Measurements from ENCODE around the gene PPP6R2.
"Not testable (repeated sequence)": the region's sequence is repeated elsewhere in the genome, so short reads cannot be mapped to it uniquely, and the experiment has no call there.

The PPP6R2 gene

GRCh38 chr22:50341977-50342650 lies 1.0 kb upstream of the PPP6R2 start:
- peak; percentile 54 for DNase-seq (ENCODE audit: low read depth)

- DNase-seq (ENCODE audit: low read depth): no peak
Measured at GRCh38 chr22:50343541-50343935, 411 bp downstream of the PPP6R2 start.

GRCh38 chr22:50346470-50346869 lies 3.3 kb downstream of the PPP6R2 start:
- DNase-seq (ENCODE audit: low read depth): no peak

- DNase-seq (ENCODE audit: low read depth): no peak
Measured at GRCh38 chr22:50347157-50347556, 4.0 kb downstream of the PPP6R2 start.

- no peak for DNase-seq (ENCODE audit: low read depth)
Measured at GRCh38 chr22:50348058-50348457, 4.9 kb downstream of the PPP6R2 start.

GRCh38 chr22:50356186-50356585 lies 13.1 kb downstream of the PPP6R2 start:
- DNase-seq (ENCODE audit: low read depth): no peak

- no peak for DNase-seq (ENCODE audit: low read depth)
Measured at GRCh38 chr22:50357222-50357621, 14.1 kb downstream of the PPP6R2 start.

- DNase-seq (ENCODE audit: low read depth): no peak
Measured at GRCh38 chr22:50357756-50358155, 14.6 kb downstream of the PPP6R2 start.

- no peak for DNase-seq (ENCODE audit: low read depth)
Measured at GRCh38 chr22:50360578-50360977, 17.5 kb downstream of the PPP6R2 start.

- DNase-seq (ENCODE audit: low read depth): no peak
Measured at GRCh38 chr22:50361222-50361621, 18.1 kb downstream of the PPP6R2 start.

GRCh38 chr22:50361688-50362087 lies 18.6 kb downstream of the PPP6R2 start:
- no peak for DNase-seq (ENCODE audit: low read depth)

GRCh38 chr22:50363166-50363802 lies 20.2 kb downstream of the PPP6R2 start:
- DNase-seq (ENCODE audit: low read depth): no peak

- DNase-seq (ENCODE audit: low read depth): not testable (repeated sequence)
Measured at GRCh38 chr22:50363803-50364194, 20.7 kb downstream of the PPP6R2 start.

- DNase-seq (ENCODE audit: low read depth): no peak
Measured at GRCh38 chr22:50367778-50368500, 24.8 kb downstream of the PPP6R2 start.

- no peak for DNase-seq (ENCODE audit: low read depth)
Measured at GRCh38 chr22:50371101-50371648, 28.0 kb downstream of the PPP6R2 start.

- DNase-seq (ENCODE audit: low read depth): no peak
Measured at GRCh38 chr22:50376085-50376651, 33.0 kb downstream of the PPP6R2 start.

- DNase-seq (ENCODE audit: low read depth): not testable (repeated sequence)
Measured at GRCh38 chr22:50381021-50381555, 38.0 kb downstream of the PPP6R2 start.

GRCh38 chr22:50396751-50397370 lies 53.7 kb downstream of the PPP6R2 start:
- DNase-seq (ENCODE audit: low read depth): no peak

- DNase-seq (ENCODE audit: low read depth): not testable (repeated sequence)
Measured at GRCh38 chr22:50397371-50398060, 54.4 kb downstream of the PPP6R2 start.

- no peak for DNase-seq (ENCODE audit: low read depth)
Measured at GRCh38 chr22:50398831-50399648, 55.9 kb downstream of the PPP6R2 start.

Measured in HS-5 (cell line).